Mammary epithelial cell (primary cell): ENCODE results near the gene GRN.

Experiments
- CTCF ChIP-seq, 2 donors: IDR thresholded peaks in 1 of 2; conservative IDR thresholded peaks in 1 of 2; 2 replicates each; pipeline ENCODE4 v1.5.1; 2011 to 2012; ENCODE audit warnings: inconsistent platforms in 2 of 2, low read length in 2 of 2, mild to moderate bottlenecking in 2 of 2, control low read depth in 1 of 2, low read depth in 1 of 2; ENCODE audit not compliant: insufficient read depth in 1 of 2; ENCODE audit errors: extremely low read depth in 1 of 2
- EZH2 ChIP-seq: IDR thresholded peaks from 2 replicates; pipeline ENCODE4 v1.6.1; 2012; ENCODE audit warnings: low read length, inconsistent platforms, borderline replicate concordance

- TF ChIP-seq CTCF (conservative IDR thresholded peaks at IDR 0.05 in 1 of 2, IDR thresholded peaks at IDR 0.05 in 1 of 2; ENCODE audit: extremely low read depth in 1 of 2, insufficient read depth in 1 of 2, low read depth in 1 of 2, low read length in 2 of 2) (no peak), EZH2 (no peak)
Observed at GRCh38 chr17:44335564-44335963, 9.5 kb upstream of the GRN start.
